ENCODE data around the gene NBEAL2.

Gene NBEAL2

GRCh38 chr3:46986055-46986730 is 6.7 kb downstream of the NBEAL2 start:
- TF ChIP-seq, protein P1, sequence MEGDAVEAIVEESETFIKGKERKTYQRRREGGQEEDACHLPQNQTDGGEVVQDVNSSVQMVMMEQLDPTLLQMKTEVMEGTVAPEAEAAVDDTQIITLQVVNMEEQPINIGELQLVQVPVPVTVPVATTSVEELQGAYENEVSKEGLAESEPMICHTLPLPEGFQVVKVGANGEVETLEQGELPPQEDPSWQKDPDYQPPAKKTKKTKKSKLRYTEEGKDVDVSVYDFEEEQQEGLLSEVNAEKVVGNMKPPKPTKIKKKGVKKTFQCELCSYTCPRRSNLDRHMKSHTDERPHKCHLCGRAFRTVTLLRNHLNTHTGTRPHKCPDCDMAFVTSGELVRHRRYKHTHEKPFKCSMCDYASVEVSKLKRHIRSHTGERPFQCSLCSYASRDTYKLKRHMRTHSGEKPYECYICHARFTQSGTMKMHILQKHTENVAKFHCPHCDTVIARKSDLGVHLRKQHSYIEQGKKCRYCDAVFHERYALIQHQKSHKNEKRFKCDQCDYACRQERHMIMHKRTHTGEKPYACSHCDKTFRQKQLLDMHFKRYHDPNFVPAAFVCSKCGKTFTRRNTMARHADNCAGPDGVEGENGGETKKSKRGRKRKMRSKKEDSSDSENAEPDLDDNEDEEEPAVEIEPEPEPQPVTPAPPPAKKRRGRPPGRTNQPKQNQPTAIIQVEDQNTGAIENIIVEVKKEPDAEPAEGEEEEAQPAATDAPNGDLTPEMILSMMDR (IDR thresholded peaks at IDR 0.05; ENCODE audit: insufficient read depth, low read length, missing control alignments), result no peak
- H3K4me3 ChIP-seq (ENCODE audit: low read depth, low read length), result no peak overlapping the region
- DNase-seq (ENCODE audit: low read depth, low spot score), result no peak
- ChIA-PET CTCF (interaction anchor here (0.7 to 2.8 kb wide), 2 partner anchors 13 to 77 kb away, joined by 3 to 15 read pairs; no protein-coding TSS in a partner anchor), POLR2A (no interaction called here)

DNA sequence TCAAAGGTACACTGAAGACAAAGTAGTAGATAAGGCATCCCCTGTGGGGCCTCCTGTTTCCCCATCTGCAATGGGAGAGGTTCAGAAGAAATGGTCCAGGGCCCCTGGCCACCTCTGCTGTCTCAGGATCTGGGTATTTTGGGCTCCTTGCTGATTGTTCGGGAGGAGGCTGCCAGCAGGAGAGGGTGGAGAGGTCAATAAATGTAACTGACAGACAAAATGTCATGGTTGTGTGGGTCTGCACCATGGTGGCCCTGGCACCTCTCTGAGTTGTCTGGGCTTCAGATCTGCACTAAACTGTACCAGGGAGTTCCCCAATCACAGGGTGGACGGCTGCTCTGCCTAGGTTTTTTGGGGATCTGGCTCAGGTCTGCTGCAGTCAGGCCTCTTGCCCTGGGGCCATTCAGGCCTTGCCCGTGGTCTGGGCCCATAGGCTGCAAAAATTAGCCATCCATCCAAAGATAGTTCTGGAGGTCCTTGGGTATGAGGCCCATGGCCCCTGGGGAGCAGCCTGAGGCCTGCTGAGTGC is 7.4 kb downstream of the NBEAL2 start:
- H3K4me3 ChIP-seq (ENCODE audit: low read depth, low read length), result no peak overlapping the region
- CTCF ChIA-PET, result interaction anchor here (0.8 to 2.8 kb wide), 3 partner anchors 12 to 120 kb away, joined by 3 to 15 read pairs (median 3); no protein-coding TSS in a partner anchor
- DNase-seq (ENCODE audit: low read depth, low spot score), result no peak
- POLR2A ChIA-PET, result interaction anchor here (0.7 kb wide), 1 partner anchor 22 kb away, joined by 3 read pairs; no protein-coding TSS in a partner anchor
- TF ChIP-seq, protein P1 (IDR thresholded peaks at IDR 0.05; ENCODE audit: insufficient read depth, low read length, missing control alignments), result no peak

GRCh38 chr3:46987319-46987742 is 7.9 kb downstream of the NBEAL2 start:
- ChIA-PET CTCF (interaction anchor here (0.8 to 2.8 kb wide), 3 partner anchors 11 to 120 kb away, joined by 3 to 15 read pairs (median 3); no protein-coding TSS in a partner anchor), POLR2A (interaction anchor here (0.7 kb wide), 1 partner anchor 22 kb away, joined by 3 read pairs; no protein-coding TSS in a partner anchor)
- H3K4me3 ChIP-seq (ENCODE audit: low read depth, low read length), result no peak overlapping the region
- no peak for DNase-seq (ENCODE audit: low read depth, low spot score)
- TF ChIP-seq, protein P1 (IDR thresholded peaks at IDR 0.05; ENCODE audit: insufficient read depth, low read length, missing control alignments), result no peak

GRCh38 chr3:46987743-46988401 is 8.4 kb downstream of the NBEAL2 start:
- TF ChIP-seq, protein P1 (IDR thresholded peaks at IDR 0.05; ENCODE audit: insufficient read depth, low read length, missing control alignments), result no peak
- ChIA-PET POLR2A (no interaction called here), CTCF (interaction anchor here (0.8 to 2.8 kb wide), 3 partner anchors 11 to 121 kb away, joined by 3 to 15 read pairs (median 3); no protein-coding TSS in a partner anchor)
- DNase-seq (ENCODE audit: low read depth, low spot score), result no peak
- H3K4me3 ChIP-seq (ENCODE audit: low read depth, low read length), result no peak overlapping the region

DNA sequence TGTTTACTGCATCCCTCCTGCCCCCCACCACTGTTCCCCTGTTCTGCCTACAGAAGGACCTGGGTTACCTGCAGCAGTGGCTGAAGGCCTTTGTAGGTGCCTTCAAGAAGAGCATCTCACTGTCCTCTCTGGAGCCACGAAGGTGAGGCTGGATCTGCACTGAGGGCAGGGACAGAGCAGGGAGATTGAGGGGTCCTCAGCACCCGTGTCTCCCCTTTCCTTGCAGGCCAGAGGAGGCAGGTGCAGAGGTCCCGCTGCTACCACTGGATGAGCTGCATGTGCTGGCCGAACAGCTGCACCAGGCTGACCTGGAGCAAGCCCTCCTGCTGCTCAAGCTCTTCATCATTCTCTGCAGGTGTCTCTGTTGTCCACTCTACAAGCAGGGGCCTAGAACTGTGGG is 9.2 kb downstream of the NBEAL2 start:
- TF ChIP-seq, protein P1 (IDR thresholded peaks at IDR 0.05; ENCODE audit: insufficient read depth, low read length, missing control alignments), result no peak
- CTCF ChIA-PET, result no interaction called here
- POLR2A ChIA-PET, result no interaction called here
- H3K4me3 ChIP-seq (ENCODE audit: low read depth, low read length), result no peak overlapping the region
- no peak for DNase-seq (ENCODE audit: low read depth, low spot score)
